ENCODE data around the gene MAPK1.

GRCh38 chr22:21731503-21731902 is 135.9 kb downstream of the MAPK1 start:
- TF ChIP-seq SIN3A (IDR thresholded peaks at IDR 0.05; ENCODE audit: borderline replicate concordance, insufficient read depth, low read depth, low read length), result no peak
- no peak for TF ChIP-seq REST (IDR thresholded peaks at IDR 0.05; ENCODE audit: insufficient read depth in 1 of 2, low read depth in 2 of 2, low read length in 1 of 2)
- TF ChIP-seq CTCF (IDR thresholded peaks at IDR 0.05), result no peak
- no peak for TF ChIP-seq POLR2AphosphoS5 (IDR thresholded peaks at IDR 0.05; ENCODE audit: low read depth, low read length)
- no peak for TF ChIP-seq TCF7L2 (IDR thresholded peaks at IDR 0.05; ENCODE audit: low read depth, low read length)
